ENCODE results near the gene KCNK10.

The KCNK10 gene

GRCh38 chr14:88255196-88255595, 67.9 kb downstream of the KCNK10 start:
- no peaks in the 10 kb centered on the region for H3K9me3 ChIP-seq (ENCODE audit: insufficient read depth, low read depth, low read length)
- H3K9me2 ChIP-seq (replicated peaks; ENCODE audit: low read depth, low read length) = no peaks in the 10 kb centered on the region
- no peaks in the 10 kb centered on the region for H3K27me3 ChIP-seq (ENCODE audit: insufficient read depth, low read length, poor library complexity, severe bottlenecking)
- no peaks in the 10 kb centered on the region for H3F3A ChIP-seq (ENCODE audit: low read depth)
- H3K36me3 ChIP-seq (ENCODE audit: insufficient read depth, low read length) = no peaks in the 10 kb centered on the region
- no peak overlapping the region for H3K4me3 ChIP-seq (ENCODE audit: low read length, poor library complexity, severe bottlenecking)
- no peak for TF ChIP-seq EZH2phosphoT487 (IDR thresholded peaks at IDR 0.05; ENCODE audit: borderline replicate concordance)
- TF ChIP-seq, protein P1, sequence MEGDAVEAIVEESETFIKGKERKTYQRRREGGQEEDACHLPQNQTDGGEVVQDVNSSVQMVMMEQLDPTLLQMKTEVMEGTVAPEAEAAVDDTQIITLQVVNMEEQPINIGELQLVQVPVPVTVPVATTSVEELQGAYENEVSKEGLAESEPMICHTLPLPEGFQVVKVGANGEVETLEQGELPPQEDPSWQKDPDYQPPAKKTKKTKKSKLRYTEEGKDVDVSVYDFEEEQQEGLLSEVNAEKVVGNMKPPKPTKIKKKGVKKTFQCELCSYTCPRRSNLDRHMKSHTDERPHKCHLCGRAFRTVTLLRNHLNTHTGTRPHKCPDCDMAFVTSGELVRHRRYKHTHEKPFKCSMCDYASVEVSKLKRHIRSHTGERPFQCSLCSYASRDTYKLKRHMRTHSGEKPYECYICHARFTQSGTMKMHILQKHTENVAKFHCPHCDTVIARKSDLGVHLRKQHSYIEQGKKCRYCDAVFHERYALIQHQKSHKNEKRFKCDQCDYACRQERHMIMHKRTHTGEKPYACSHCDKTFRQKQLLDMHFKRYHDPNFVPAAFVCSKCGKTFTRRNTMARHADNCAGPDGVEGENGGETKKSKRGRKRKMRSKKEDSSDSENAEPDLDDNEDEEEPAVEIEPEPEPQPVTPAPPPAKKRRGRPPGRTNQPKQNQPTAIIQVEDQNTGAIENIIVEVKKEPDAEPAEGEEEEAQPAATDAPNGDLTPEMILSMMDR (conservative IDR thresholded peaks at IDR 0.05; ENCODE audit: low read length) = no peak
- H4K20me1 ChIP-seq (ENCODE audit: insufficient read depth, low read length, poor library complexity, severe bottlenecking) = no peaks in the 10 kb centered on the region
- H3K4me2 ChIP-seq (ENCODE audit: low read depth, low read length, poor library complexity, severe bottlenecking) = no peak overlapping the region
- no peak overlapping the region for H2AFZ ChIP-seq (ENCODE audit: low read length)
- H3K79me2 ChIP-seq (ENCODE audit: insufficient read depth, low read length) = no peaks in the 10 kb centered on the region
- no peak overlapping the region for H3K9ac ChIP-seq (ENCODE audit: low read depth, low read length, poor library complexity, severe bottlenecking)
- H3K4me1 ChIP-seq (ENCODE audit: insufficient read depth, low read length, poor library complexity, severe bottlenecking) = no peaks in the 10 kb centered on the region

GRCh38 chr14:88252498-88252897, 70.6 kb downstream of the KCNK10 start:
- Histone ChIP-seq H3K9me3 (ENCODE audit: insufficient read depth, low read depth, low read length) (no peaks in the 10 kb centered on the region), H3K36me3 (ENCODE audit: insufficient read depth, low read length) (no peaks in the 10 kb centered on the region), H3K4me1 (ENCODE audit: insufficient read depth, low read length, poor library complexity, severe bottlenecking) (no peaks in the 10 kb centered on the region), H3K9me2 (replicated peaks; ENCODE audit: low read depth, low read length) (no peaks in the 10 kb centered on the region), H3F3A (ENCODE audit: low read depth) (no peaks in the 10 kb centered on the region), H3K4me3 (ENCODE audit: low read length, poor library complexity, severe bottlenecking) (no peak overlapping the region), H3K9ac (ENCODE audit: low read depth, low read length, poor library complexity, severe bottlenecking) (no peak overlapping the region), H4K20me1 (ENCODE audit: insufficient read depth, low read length, poor library complexity, severe bottlenecking) (no peaks in the 10 kb centered on the region), H3K27me3 (ENCODE audit: insufficient read depth, low read length, poor library complexity, severe bottlenecking) (no peaks in the 10 kb centered on the region), H3K4me2 (ENCODE audit: low read depth, low read length, poor library complexity, severe bottlenecking) (no peak overlapping the region), H3K79me2 (ENCODE audit: insufficient read depth, low read length) (no peaks in the 10 kb centered on the region), H2AFZ (ENCODE audit: low read length) (no peak overlapping the region)
- no peak for TF ChIP-seq EZH2phosphoT487 (IDR thresholded peaks at IDR 0.05; ENCODE audit: borderline replicate concordance)
- TF ChIP-seq, protein P1 (conservative IDR thresholded peaks at IDR 0.05; ENCODE audit: low read length) = no peak

DNA sequence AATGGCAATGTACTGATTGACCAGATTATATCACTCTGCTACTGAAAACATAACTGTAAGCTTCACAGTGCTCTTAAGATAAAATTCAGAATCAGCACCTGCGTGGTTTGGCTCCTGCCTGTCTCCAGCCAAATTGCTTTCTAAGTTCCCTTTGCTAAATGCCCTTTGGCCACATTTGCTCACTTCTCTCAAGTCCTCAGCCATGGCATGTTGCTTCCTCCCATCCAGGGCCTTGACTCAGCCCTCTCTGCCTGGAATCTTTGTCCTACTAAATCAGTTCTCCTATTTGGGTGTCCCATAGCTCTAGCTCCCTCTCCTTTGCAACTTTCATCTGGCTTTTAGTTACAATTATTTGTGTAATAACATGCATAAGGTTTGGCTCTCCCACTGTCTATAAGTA, 71.4 kb downstream of the KCNK10 start:
- H2AFZ ChIP-seq (ENCODE audit: low read length) = no peak overlapping the region
- no peak overlapping the region for H3K4me2 ChIP-seq (ENCODE audit: low read depth, low read length, poor library complexity, severe bottlenecking)
- H3K79me2 ChIP-seq (ENCODE audit: insufficient read depth, low read length) = no peaks in the 10 kb centered on the region
- H3K4me1 ChIP-seq (ENCODE audit: insufficient read depth, low read length, poor library complexity, severe bottlenecking) = no peaks in the 10 kb centered on the region
- H3K9ac ChIP-seq (ENCODE audit: low read depth, low read length, poor library complexity, severe bottlenecking) = no peak overlapping the region
- no peaks in the 10 kb centered on the region for H4K20me1 ChIP-seq (ENCODE audit: insufficient read depth, low read length, poor library complexity, severe bottlenecking)
- H3K9me3 ChIP-seq (ENCODE audit: insufficient read depth, low read depth, low read length) = no peaks in the 10 kb centered on the region
- H3K9me2 ChIP-seq (replicated peaks; ENCODE audit: low read depth, low read length) = no peaks in the 10 kb centered on the region
- no peaks in the 10 kb centered on the region for H3F3A ChIP-seq (ENCODE audit: low read depth)
- H3K27me3 ChIP-seq (ENCODE audit: insufficient read depth, low read length, poor library complexity, severe bottlenecking) = no peaks in the 10 kb centered on the region
- no peak for TF ChIP-seq EZH2phosphoT487 (IDR thresholded peaks at IDR 0.05; ENCODE audit: borderline replicate concordance)
- TF ChIP-seq, protein P1 (conservative IDR thresholded peaks at IDR 0.05; ENCODE audit: low read length) = no peak
- no peak overlapping the region for H3K4me3 ChIP-seq (ENCODE audit: low read length, poor library complexity, severe bottlenecking)
- no peaks in the 10 kb centered on the region for H3K36me3 ChIP-seq (ENCODE audit: insufficient read depth, low read length)
